Endothelial cell of umbilical vein (primary cell): ENCODE data around the gene GPRC5D. TPM values are rescaled to one million over a fixed set of nuclear protein-coding genes. Genes with fewer than 3 reads are reported as not detected.

Source experiments
- BruUV-seq: library from RNA; stranded (reverse); fragments of 400-500 nt; replicated peaks from 2 replicates; lab custom pipeline; 2021; lab: Mats Ljungman, UMichigan
- CTCF ChIA-PET: fragments of 300-600, 350-600 bp; sonication (Branson Sonifier 250); formaldehyde crosslinking; loops from one replicate; lab custom pipeline; 2021; ENCODE audit warnings: antibody characterized with exemption, inconsistent platforms; lab: Charles Lee
- POLR2A ChIA-PET: fragments of 300-600, 350-600 bp; sonication (Branson Sonifier 250); formaldehyde crosslinking; loops from one replicate; lab custom pipeline; 2021; ENCODE audit warnings: antibody characterized with exemption, inconsistent platforms; lab: Charles Lee
- DNase-seq: peaks from one replicate; pipeline ENCODE4 v3.0.0-alpha.2; 2011; ENCODE audit warnings: low read depth, low spot score
- FAIRE-seq: peaks from 2 replicates; lab custom pipeline; 2011; peaks lifted over from hg19 to GRCh38; lab: Jason Lieb, UNC
- H2AFZ ChIP-seq: 2 replicates; pipeline ENCODE4 v1.6.0; 2012; ENCODE audit warnings: low read depth, low read length, control low read depth, inconsistent platforms
- H3K27ac ChIP-seq: 2 replicates; pipeline ENCODE4 v1.5.1; 2011; ENCODE audit warnings: low read depth, mild to moderate bottlenecking, control low read depth, low read length, moderate library complexity; ENCODE audit not compliant: insufficient read depth
- H3K27me3 ChIP-seq, 2 experiments: 2 replicates each; pipeline versions ENCODE4 v1.6.0 to v1.6.1; 2011; ENCODE audit warnings: low read length in 2 of 2, mixed read lengths in 1 of 2; ENCODE audit not compliant: control insufficient read depth in 2 of 2, insufficient read depth in 2 of 2
- H3K36me3 ChIP-seq, 2 experiments: 2 replicates in 1 of 2; 3 replicates in 1 of 2; pipeline ENCODE4 v1.5.1; 2011; ENCODE audit warnings: low read length in 2 of 2, mild to moderate bottlenecking in 1 of 2, moderate library complexity in 1 of 2; ENCODE audit not compliant: control insufficient read depth in 2 of 2, insufficient read depth in 2 of 2; ENCODE audit errors: extremely low read depth in 1 of 2
- H3K4me1 ChIP-seq: 3 replicates; pipeline ENCODE4 v1.5.1; 2011; ENCODE audit warnings: mild to moderate bottlenecking, low read length; ENCODE audit not compliant: control insufficient read depth, insufficient read depth; ENCODE audit errors: extremely low read depth
- H3K4me2 ChIP-seq: 2 replicates; pipeline ENCODE4 v1.6.1; 2011; ENCODE audit warnings: low read length, control low read depth, mixed read lengths; ENCODE audit not compliant: insufficient read depth
- H3K4me3 ChIP-seq, 3 experiments: fragments of 200-600 bp in 1 of 3; sonication (generic), shearing (Covaris generic) in 1 of 3; replicated peaks in 1 of 3; 2 replicates each; pipeline ENCODE4 v1.5.1; 2011 to 2016; ENCODE audit warnings: control low read depth in 3 of 3, low read length in 3 of 3, mild to moderate bottlenecking in 2 of 3, inconsistent platforms in 1 of 3, low read depth in 1 of 3, moderate library complexity in 1 of 3; ENCODE audit not compliant: insufficient read depth in 1 of 3
- H3K79me2 ChIP-seq: 2 replicates; pipeline ENCODE4 v1.6.0; 2012; ENCODE audit warnings: low read length, inconsistent platforms; ENCODE audit not compliant: control insufficient read depth, insufficient read depth
- H3K9ac ChIP-seq: replicated peaks from 2 replicates; pipeline ENCODE3; 2011; ENCODE audit warnings: low read length, control low read depth; ENCODE audit not compliant: insufficient read depth; ENCODE audit errors: extremely low read depth
- H3K9me1 ChIP-seq: replicated peaks from 3 replicates; pipeline ENCODE4 v1.6.0; 2011; ENCODE audit warnings: mild to moderate bottlenecking, low read length; ENCODE audit not compliant: control insufficient read depth, insufficient read depth; ENCODE audit errors: extremely low read depth
- H3K9me3 ChIP-seq: replicated peaks from 2 replicates; pipeline ENCODE4 v1.5.1; 2012; ENCODE audit warnings: low read length, inconsistent platforms; ENCODE audit not compliant: control insufficient read depth, insufficient read depth
- H4K20me1 ChIP-seq: replicated peaks from 2 replicates; pipeline ENCODE3; 2011; ENCODE audit warnings: mild to moderate bottlenecking, low read length; ENCODE audit not compliant: control insufficient read depth, insufficient read depth; ENCODE audit errors: extremely low read depth
- EZH2 ChIP-seq: IDR thresholded peaks from 2 replicates; pipeline ENCODE4 v1.6.1; 2012; ENCODE audit warnings: borderline replicate concordance, low read depth, mild to moderate bottlenecking, moderate library complexity, low read length, inconsistent platforms; ENCODE audit not compliant: severe bottlenecking
- FOS ChIP-seq: IDR thresholded peaks from 2 replicates; pipeline ENCODE4 v1.6.1; 2011; ENCODE audit warnings: mild to moderate bottlenecking, low read length, moderate library complexity, borderline replicate concordance; ENCODE audit not compliant: insufficient read depth
- GATA2 ChIP-seq: IDR thresholded peaks from 2 replicates; pipeline ENCODE4 v1.7.0; 2011; ENCODE audit warnings: low read depth, mild to moderate bottlenecking, moderate library complexity, mixed read lengths, low read length; ENCODE audit not compliant: insufficient read length, insufficient read depth
- JUN ChIP-seq: IDR thresholded peaks from 2 replicates; pipeline ENCODE4 v1.6.1; 2011; ENCODE audit warnings: borderline replicate concordance, low read depth; ENCODE audit not compliant: insufficient read length, insufficient read depth
- MAX ChIP-seq: IDR thresholded peaks from 2 replicates; pipeline ENCODE4 v1.6.1; 2011; ENCODE audit not compliant: insufficient read depth, insufficient read length
- MYC ChIP-seq: IDR thresholded peaks from one replicate; pipeline ENCODE4 v1.6.1; 2011; ENCODE audit warnings: mild to moderate bottlenecking, low read depth, low read length
- POLR2A ChIP-seq: IDR thresholded peaks from 2 replicates; pipeline ENCODE4 v1.6.1; 2012; ENCODE audit warnings: low read depth, mild to moderate bottlenecking, control low read depth, low read length
- POLR2AphosphoS5 ChIP-seq: IDR thresholded peaks from 2 replicates; pipeline ENCODE4 v1.6.1; 2012; ENCODE audit warnings: low read depth, mild to moderate bottlenecking, control low read depth, low read length, moderate library complexity; ENCODE audit not compliant: insufficient read depth
- dilution Hi-C: fragments of 300-500 bp; cut with MboI; formaldehyde crosslinking; loops from one replicate; pipeline ENCODE4 v1.15.0; 2019; ENCODE audit warnings: low sequenced_read_pairs; ENCODE audit not compliant: extremely low pct_ligation_motif_present
- intact Hi-C: fragments of 100-400 bp; cut with micrococcal nuclease; formaldehyde crosslinking; loops from one replicate; pipeline ENCODE4 v1.10.0; 2022
- polyA plus RNA-seq, 4 experiments: library from polyadenylated mRNA; depleted of rRNA in 3 of 4; stranded (reverse) in 3 of 4; unstranded in 1 of 4; fragments of >200 nt; gene quantifications; 2 replicates each; pipeline versions ENCODE4 v1.2.1 to v1.2.3, GENCODE V29; 2011 to 2012; ENCODE audit warnings: missing spikeins in 1 of 4
- total RNA-seq: library from RNA; stranded (reverse); gene quantifications from 2 replicates; pipeline ENCODE4 v1.2.3, GENCODE V29; 2021
- TF ChIP-seq, protein P1 (sequence below), 2 donors: IDR thresholded peaks; 1 replicate in 1 of 2; 2 replicates in 1 of 2; pipeline ENCODE4 v1.5.1; 2011; ENCODE audit warnings: low read length in 2 of 2, mild to moderate bottlenecking in 2 of 2, moderate library complexity in 2 of 2, control low read depth in 1 of 2, inconsistent platforms in 1 of 2, low read depth in 1 of 2; ENCODE audit not compliant: insufficient read depth in 1 of 2; ENCODE audit errors: extremely low read depth in 1 of 2

The GPRC5D gene
- total and polyA plus RNA-seq, 2 donors (not counting 3 experiments of a cell fraction or from before 2014, with no cell fraction given), result not detected

- BruUV-seq, result TSS peak; percentile 32
Measured at GRCh38 chr12:12999271-12999958, 47.4 kb upstream of the GPRC5D start.

More at GRCh38 chr12:12999271-12999958, 47.4 kb upstream of the GPRC5D start:
- Histone ChIP-seq H3K9me1 (no peaks in the 10 kb centered on the region), H3K79me2 (peaks cover 8% of the 10 kb centered on the region), H3K27me3 (no peaks in the 10 kb centered on the region), H4K20me1 (no peaks in the 10 kb centered on the region), H3K4me1 (peaks cover 22% of the 10 kb centered on the region), H3K4me3 (peak overlapping the region; percentile 42 to 87 (median 85)), H3K4me2 (peak overlapping the region; percentile 78), H3K36me3 (no peaks in the 10 kb centered on the region), H3K27ac (peak overlapping the region; percentile 69), H3K9ac (peak overlapping the region; percentile 92), H3K9me3 (no peaks in the 10 kb centered on the region), H2AFZ (peak overlapping the region; percentile 90)
- dilution Hi-C loops (no loop called here), intact Hi-C loops (no loop called here)
- CTCF ChIA-PET, result interaction anchor here (0.9 to 5.3 kb wide), 4 partner anchors 13 to 236 kb away, joined by 3 to 23 read pairs (median 5); no protein-coding TSS in a partner anchor
- POLR2A ChIA-PET, result no interaction called here
- FAIRE-seq, result peak; percentile 50
- TF ChIP-seq, protein P1, sequence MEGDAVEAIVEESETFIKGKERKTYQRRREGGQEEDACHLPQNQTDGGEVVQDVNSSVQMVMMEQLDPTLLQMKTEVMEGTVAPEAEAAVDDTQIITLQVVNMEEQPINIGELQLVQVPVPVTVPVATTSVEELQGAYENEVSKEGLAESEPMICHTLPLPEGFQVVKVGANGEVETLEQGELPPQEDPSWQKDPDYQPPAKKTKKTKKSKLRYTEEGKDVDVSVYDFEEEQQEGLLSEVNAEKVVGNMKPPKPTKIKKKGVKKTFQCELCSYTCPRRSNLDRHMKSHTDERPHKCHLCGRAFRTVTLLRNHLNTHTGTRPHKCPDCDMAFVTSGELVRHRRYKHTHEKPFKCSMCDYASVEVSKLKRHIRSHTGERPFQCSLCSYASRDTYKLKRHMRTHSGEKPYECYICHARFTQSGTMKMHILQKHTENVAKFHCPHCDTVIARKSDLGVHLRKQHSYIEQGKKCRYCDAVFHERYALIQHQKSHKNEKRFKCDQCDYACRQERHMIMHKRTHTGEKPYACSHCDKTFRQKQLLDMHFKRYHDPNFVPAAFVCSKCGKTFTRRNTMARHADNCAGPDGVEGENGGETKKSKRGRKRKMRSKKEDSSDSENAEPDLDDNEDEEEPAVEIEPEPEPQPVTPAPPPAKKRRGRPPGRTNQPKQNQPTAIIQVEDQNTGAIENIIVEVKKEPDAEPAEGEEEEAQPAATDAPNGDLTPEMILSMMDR (IDR thresholded peaks at IDR 0.05; ENCODE audit: extremely low read depth in 1 of 2, insufficient read depth in 1 of 2, low read depth in 1 of 2, low read length in 2 of 2), result no peak
- TF ChIP-seq FOS, result no peak
- TF ChIP-seq GATA2, result no peak
- TF ChIP-seq MYC, result no peak
- TF ChIP-seq JUN, result no peak
- no peak for TF ChIP-seq EZH2
- no peak for TF ChIP-seq POLR2A
- no peak for TF ChIP-seq MAX
- TF ChIP-seq POLR2AphosphoS5, result no peak
- no peak for DNase-seq
